ENCODE data around the gene PDGFC. TPM values are rescaled to one million over a fixed set of nuclear protein-coding genes. Genes with fewer than 3 reads are reported as not detected.

The PDGFC gene
- polyA plus RNA-seq, 3 donors = 2.5 to 5.0 (median 4.9) TPM

GRCh38 chr4:156825074-156825473 lies 146.5 kb downstream of the PDGFC start:
- intact Hi-C loops (cut with micrococcal nuclease) = no loop called here

GRCh38 chr4:156824451-156825060 lies 147.0 kb downstream of the PDGFC start:
- Mint-ChIP-seq H3K4me3 (no peak overlapping the region), H3K9me3 (peaks cover 0 to 10% (median 2%) of the 10 kb centered on the region in 7 donors), H3K36me3 (peaks cover 4% of the 10 kb centered on the region in 2 donors), H3K4me1 (peaks cover 18% of the 10 kb centered on the region), H3K27ac (no peak overlapping the region), H3K27me3 (ENCODE audit: low read depth in 3 of 3) (no peaks in the 10 kb centered on the region)
- no peak for TF ChIP-seq CTCF (IDR thresholded peaks at IDR 0.05)
- Histone ChIP-seq H3K27ac (ENCODE audit: low read depth in 1 of 2, low read length in 2 of 2) (no peak overlapping the region), H3K9ac (ENCODE audit: insufficient read depth, low read length, poor library complexity, severe bottlenecking) (no peak overlapping the region), H4K20me1 (ENCODE audit: insufficient read depth, low read length) (no peaks in the 10 kb centered on the region), H3K4me3 (replicated peaks in 1 of 3; ENCODE audit: low read depth in 2 of 3, low read length in 3 of 3) (no peak overlapping the region), H3K79me2 (ENCODE audit: insufficient read depth, low read length) (no peaks in the 10 kb centered on the region), H3K36me3 (replicated peaks in 1 of 2; ENCODE audit: control insufficient read depth in 1 of 2, insufficient read depth in 2 of 2, low read length in 2 of 2) (no peaks in the 10 kb centered on the region), H2AFZ (ENCODE audit: insufficient read depth, low read depth, low read length, poor library complexity, severe bottlenecking) (no peak overlapping the region), H3K9me3 (replicated peaks in 1 of 2; ENCODE audit: control insufficient read depth in 1 of 2, insufficient read depth in 1 of 2, low read length in 2 of 2) (peaks cover 0 to 3% of the 10 kb centered on the region in 2 donors), H3K4me1 (ENCODE audit: control insufficient read depth in 1 of 2, insufficient read depth in 2 of 2, low read length in 2 of 2) (peaks cover 6 to 23% of the 10 kb centered on the region in 2 donors), H3K27me3 (ENCODE audit: control insufficient read depth in 2 of 2, insufficient read depth in 2 of 2, low read length in 2 of 2) (no peaks in the 10 kb centered on the region), H3K4me2 (replicated peaks; ENCODE audit: extremely low read depth, low read length, poor library complexity, severe bottlenecking) (no peak overlapping the region)
- WGBS (ENCODE audit: insufficient coverage) = no CpG with 5 or more reads among the region's 2 CpGs
- intact Hi-C loops (cut with micrococcal nuclease) = no loop called here
- DNase-seq = no peak

More at GRCh38 chr4:156825074-156825473, 146.5 kb downstream of the PDGFC start:
- peak overlapping the region in 1 of 7 donors; percentile 50 for H3K27ac Mint-ChIP-seq
- H3K4me1 ChIP-seq (ENCODE audit: control insufficient read depth in 1 of 2, insufficient read depth in 2 of 2, low read length in 2 of 2) = peaks cover 11 to 29% of the 10 kb centered on the region in 2 donors
- no peak overlapping the region for H3K4me2 ChIP-seq (replicated peaks; ENCODE audit: extremely low read depth, low read length, poor library complexity, severe bottlenecking)
- no peak overlapping the region for H3K9ac ChIP-seq (ENCODE audit: insufficient read depth, low read length, poor library complexity, severe bottlenecking)
- WGBS (ENCODE audit: insufficient coverage) = 90% methylated on average over 2 of the region's 4 CpGs
- H3K4me3 Mint-ChIP-seq = no peak overlapping the region
- H3K27me3 ChIP-seq (ENCODE audit: control insufficient read depth in 2 of 2, insufficient read depth in 2 of 2, low read length in 2 of 2) = no peaks in the 10 kb centered on the region
- no peaks in the 10 kb centered on the region for H3K36me3 Mint-ChIP-seq
- H3K4me1 Mint-ChIP-seq = peaks cover 21% of the 10 kb centered on the region
- peaks cover 0 to 10% (median 2%) of the 10 kb centered on the region in 7 donors for H3K9me3 Mint-ChIP-seq
- no peak overlapping the region for H2AFZ ChIP-seq (ENCODE audit: insufficient read depth, low read depth, low read length, poor library complexity, severe bottlenecking)
- H3K79me2 ChIP-seq (ENCODE audit: insufficient read depth, low read length) = no peaks in the 10 kb centered on the region
- DNase-seq = no peak
- TF ChIP-seq CTCF (IDR thresholded peaks at IDR 0.05) = no peak
- no peaks in the 10 kb centered on the region for H3K27me3 Mint-ChIP-seq (ENCODE audit: low read depth in 3 of 3)
- H3K36me3 ChIP-seq (replicated peaks in 1 of 2; ENCODE audit: control insufficient read depth in 1 of 2, insufficient read depth in 2 of 2, low read length in 2 of 2) = no peaks in the 10 kb centered on the region
- H3K9me3 ChIP-seq (replicated peaks in 1 of 2; ENCODE audit: control insufficient read depth in 1 of 2, insufficient read depth in 1 of 2, low read length in 2 of 2) = peaks cover 0 to 3% of the 10 kb centered on the region in 2 donors
- H4K20me1 ChIP-seq (ENCODE audit: insufficient read depth, low read length) = no peaks in the 10 kb centered on the region
- H3K4me3 ChIP-seq (replicated peaks in 1 of 3; ENCODE audit: low read depth in 2 of 3, low read length in 3 of 3) = no peak overlapping the region
- no peak overlapping the region for H3K27ac ChIP-seq (ENCODE audit: low read depth in 1 of 2, low read length in 2 of 2)

Measured in CD14-positive monocyte (primary cell).